K562 (cell line): ENCODE results near the gene MIS18A.

Experiments
- FOXM1 ChIP-seq, 2 experiments: fragments of 450-650 bp in 1 of 2; sonication (generic) in 1 of 2; formaldehyde crosslinking in 1 of 2; IDR thresholded peaks; 2 replicates each; pipeline versions ENCODE4 v1.6.1 to v1.9.0; 2017 to 2022; ENCODE audit warnings: low read depth in 2 of 2, mild to moderate bottlenecking in 2 of 2, missing genetic modification reagents in 1 of 2, moderate library complexity in 1 of 2
- POLR2AphosphoS5 ChIP-seq: IDR thresholded peaks from 2 replicates; pipeline ENCODE4 v1.6.1; 2011; ENCODE audit warnings: mild to moderate bottlenecking, low read depth, low read length, moderate library complexity; ENCODE audit not compliant: control insufficient read depth, insufficient read depth
- RFX1 ChIP-seq: fragments of 450-650 bp; IDR thresholded peaks from 2 replicates; pipeline ENCODE4 v1.6.1; 2016; ENCODE audit warnings: mild to moderate bottlenecking, moderate library complexity
- ZBTB7A ChIP-seq: IDR thresholded peaks from 2 replicates; pipeline ENCODE4 v1.6.1; 2011; ENCODE audit warnings: low read depth, mild to moderate bottlenecking, low read length, moderate library complexity, borderline replicate concordance; ENCODE audit not compliant: control insufficient read depth
- TF ChIP-seq, protein P1 (sequence below), 2 experiments: fragments of 450-650 bp in 1 of 2; sonication (generic) in 1 of 2; formaldehyde crosslinking in 1 of 2; IDR thresholded peaks in 1 of 2; conservative IDR thresholded peaks in 1 of 2; 2 replicates each; pipeline versions ENCODE4 v1.6.1 to v1.8.1; 2016 to 2023; ENCODE audit warnings: mild to moderate bottlenecking in 2 of 2, moderate library complexity in 2 of 2, inconsistent platforms in 1 of 2, missing genetic modification reagents in 1 of 2
- TF ChIP-seq, protein P2 (sequence below), 3 experiments: IDR thresholded peaks in 2 of 3; conservative IDR thresholded peaks in 1 of 3; 2 replicates each; pipeline ENCODE4 v1.5.1; 2011 to 2012; ENCODE audit warnings: low read length in 3 of 3, mild to moderate bottlenecking in 3 of 3, control low read depth in 2 of 3, improper control_type of control experiment in 1 of 3, inconsistent platforms in 1 of 3, low read depth in 1 of 3, mixed read lengths in 1 of 3, moderate library complexity in 1 of 3; ENCODE audit not compliant: insufficient read depth in 2 of 3
- TF ChIP-seq, protein P3 (sequence below): sonication (generic); formaldehyde crosslinking; IDR thresholded peaks from 2 replicates; pipeline ENCODE4 v1.5.0; 2020; ENCODE audit warnings: missing genetic modification reagents

DNA sequence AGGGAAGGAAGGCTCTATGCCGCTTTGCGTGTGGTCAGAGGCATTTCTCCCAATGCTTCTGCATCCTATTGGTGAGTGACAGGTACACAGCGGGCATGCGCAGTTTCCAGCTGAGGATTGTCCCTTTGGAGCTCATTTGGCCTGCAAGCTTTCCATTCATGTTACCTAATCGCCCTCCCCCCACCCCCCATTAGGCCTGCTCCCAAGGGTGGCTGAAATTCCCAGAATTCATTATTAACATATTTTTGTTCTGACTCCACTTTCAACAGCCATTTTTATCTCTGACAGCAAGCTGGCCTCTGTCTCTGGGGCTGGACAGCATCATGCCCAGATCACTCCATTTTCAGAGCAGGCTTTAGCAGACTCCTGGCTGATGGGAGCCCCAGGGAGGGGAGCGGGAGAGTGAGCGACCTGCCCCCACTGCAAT lies 25.6 kb downstream of the MIS18A start:
- TF ChIP-seq, protein P1, sequence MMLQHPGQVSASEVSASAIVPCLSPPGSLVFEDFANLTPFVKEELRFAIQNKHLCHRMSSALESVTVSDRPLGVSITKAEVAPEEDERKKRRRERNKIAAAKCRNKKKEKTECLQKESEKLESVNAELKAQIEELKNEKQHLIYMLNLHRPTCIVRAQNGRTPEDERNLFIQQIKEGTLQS (IDR thresholded peaks at IDR 0.05): no peak
- TF ChIP-seq, protein P1 (CRISPR knock-in tag; conservative IDR thresholded peaks at IDR 0.05): no peak
- TF ChIP-seq, protein P2, sequence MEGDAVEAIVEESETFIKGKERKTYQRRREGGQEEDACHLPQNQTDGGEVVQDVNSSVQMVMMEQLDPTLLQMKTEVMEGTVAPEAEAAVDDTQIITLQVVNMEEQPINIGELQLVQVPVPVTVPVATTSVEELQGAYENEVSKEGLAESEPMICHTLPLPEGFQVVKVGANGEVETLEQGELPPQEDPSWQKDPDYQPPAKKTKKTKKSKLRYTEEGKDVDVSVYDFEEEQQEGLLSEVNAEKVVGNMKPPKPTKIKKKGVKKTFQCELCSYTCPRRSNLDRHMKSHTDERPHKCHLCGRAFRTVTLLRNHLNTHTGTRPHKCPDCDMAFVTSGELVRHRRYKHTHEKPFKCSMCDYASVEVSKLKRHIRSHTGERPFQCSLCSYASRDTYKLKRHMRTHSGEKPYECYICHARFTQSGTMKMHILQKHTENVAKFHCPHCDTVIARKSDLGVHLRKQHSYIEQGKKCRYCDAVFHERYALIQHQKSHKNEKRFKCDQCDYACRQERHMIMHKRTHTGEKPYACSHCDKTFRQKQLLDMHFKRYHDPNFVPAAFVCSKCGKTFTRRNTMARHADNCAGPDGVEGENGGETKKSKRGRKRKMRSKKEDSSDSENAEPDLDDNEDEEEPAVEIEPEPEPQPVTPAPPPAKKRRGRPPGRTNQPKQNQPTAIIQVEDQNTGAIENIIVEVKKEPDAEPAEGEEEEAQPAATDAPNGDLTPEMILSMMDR (IDR thresholded peaks at IDR 0.05 in 2 of 3, conservative IDR thresholded peaks at IDR 0.05 in 1 of 3; ENCODE audit: insufficient read depth in 2 of 3, low read depth in 1 of 3, low read length in 3 of 3): no peak
- no peak for TF ChIP-seq FOXM1 (IDR thresholded peaks at IDR 0.05; ENCODE audit: low read depth)
- TF ChIP-seq FOXM1 (CRISPR knock-in tag; IDR thresholded peaks at IDR 0.05; ENCODE audit: low read depth): no peak
- no peak for TF ChIP-seq ZBTB7A
- TF ChIP-seq, protein P3, sequence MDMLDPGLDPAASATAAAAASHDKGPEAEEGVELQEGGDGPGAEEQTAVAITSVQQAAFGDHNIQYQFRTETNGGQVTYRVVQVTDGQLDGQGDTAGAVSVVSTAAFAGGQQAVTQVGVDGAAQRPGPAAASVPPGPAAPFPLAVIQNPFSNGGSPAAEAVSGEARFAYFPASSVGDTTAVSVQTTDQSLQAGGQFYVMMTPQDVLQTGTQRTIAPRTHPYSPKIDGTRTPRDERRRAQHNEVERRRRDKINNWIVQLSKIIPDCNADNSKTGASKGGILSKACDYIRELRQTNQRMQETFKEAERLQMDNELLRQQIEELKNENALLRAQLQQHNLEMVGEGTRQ (CRISPR knock-in tag): no peak
- TF ChIP-seq RFX1: no peak
- TF ChIP-seq POLR2AphosphoS5: no peak
